SH-SY5Y (cell line): ENCODE results near the gene TMEM243.

ENCODE experiments used
- GATA2 ChIP-seq: IDR thresholded peaks from 2 replicates; pipeline ENCODE4 v1.6.1; 2011; ENCODE audit warnings: mild to moderate bottlenecking, low read depth, low read length
- GATA3 ChIP-seq: IDR thresholded peaks from 2 replicates; pipeline ENCODE4 v1.6.1; 2011; ENCODE audit warnings: low read depth, mild to moderate bottlenecking, low read length, moderate library complexity

DNA sequence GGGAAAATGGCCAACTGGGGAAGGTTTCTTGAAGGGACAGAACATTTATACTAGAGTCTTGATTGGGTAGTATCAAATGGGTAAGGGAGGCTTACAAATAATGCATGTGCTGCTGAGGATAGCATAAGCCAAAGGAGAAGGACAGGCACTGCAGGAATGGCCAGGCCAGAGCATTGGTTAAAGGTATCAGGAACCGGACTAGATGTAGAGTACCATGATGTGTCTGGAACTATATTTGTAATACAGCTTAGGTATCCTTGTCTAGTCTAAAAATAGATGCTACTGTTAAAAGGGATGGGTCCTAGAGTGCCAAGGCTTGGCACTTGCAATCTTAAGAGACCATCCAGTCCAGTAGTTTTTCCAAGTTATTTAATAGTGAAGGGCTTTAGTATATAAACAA is 20.3 kb downstream of the TMEM243 start:
- no peak for TF ChIP-seq GATA2
- TF ChIP-seq GATA3 = no peak
